GM12875 (cell line): ENCODE measurements around the gene NDUFA1.
"Not testable (repeated sequence)": the region's sequence is repeated elsewhere in the genome, so short reads cannot be mapped to it uniquely, and the experiment has no call there.

Experiments
- H3K4me3 ChIP-seq: one replicate; pipeline ENCODE4 v1.5.1; 2011; ENCODE audit warnings: low read depth, low read length, control low read depth
- CTCF ChIP-seq: IDR thresholded peaks from 2 replicates; pipeline ENCODE4 v1.5.1; 2011; ENCODE audit warnings: low read depth, mild to moderate bottlenecking, control low read depth, inconsistent platforms, low read length, moderate library complexity, borderline replicate concordance; ENCODE audit not compliant: insufficient read depth

Gene NDUFA1

GRCh38 chrX:119919835-119920585 is 48.4 kb downstream of the NDUFA1 start:
- TF ChIP-seq CTCF = no peak
- H3K4me3 ChIP-seq = no peak overlapping the region

DNA sequence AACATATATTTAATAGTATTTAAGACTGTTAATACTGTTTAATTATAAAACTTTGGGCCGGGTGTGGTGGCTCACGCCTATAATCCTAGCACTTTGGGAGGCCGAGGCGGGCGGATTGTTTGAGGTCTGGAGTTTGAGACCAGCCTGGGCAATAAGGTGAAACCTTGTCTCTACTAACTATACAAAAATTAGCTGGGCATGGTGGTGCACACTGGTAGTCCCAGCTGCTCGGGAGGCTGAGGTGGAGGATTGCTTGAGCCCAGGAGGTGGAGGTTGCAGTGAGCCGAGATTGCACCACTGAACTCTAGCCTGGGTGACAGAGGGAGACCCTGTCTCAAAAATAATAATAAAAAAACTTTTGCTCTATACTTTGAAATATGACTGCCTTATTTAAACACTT is 50.8 kb downstream of the NDUFA1 start:
- H3K4me3 ChIP-seq = not testable (repeated sequence)
